K562 (cell line): ENCODE data around the gene CD19. TPM values are rescaled to one million over a fixed set of nuclear protein-coding genes. Genes with fewer than 3 reads are reported as not detected.

Experiments
- CUX1 ChIP-seq: fragments of 200-800 bp; sonication (Bioruptor generic); IDR thresholded peaks from 2 replicates; pipeline ENCODE4 v1.6.1; 2016; ENCODE audit warnings: missing genetic modification characterization, missing compliant biosample characterization
- DEAF1 ChIP-seq: fragments of 450-650 bp; formaldehyde crosslinking; IDR thresholded peaks from 2 replicates; pipeline ENCODE4 v1.4.0; 2020; ENCODE audit warnings: mild to moderate bottlenecking, moderate library complexity
- DPF2 ChIP-seq: fragments of 450-650 bp; IDR thresholded peaks from 2 replicates; pipeline ENCODE4 v1.6.1; 2016
- EHMT2 ChIP-seq: fragments of 450-650 bp; IDR thresholded peaks from 2 replicates; pipeline ENCODE4 v1.6.1; 2018; ENCODE audit warnings: antibody characterized with exemption
- FOXM1 ChIP-seq, 2 experiments: fragments of 450-650 bp in 1 of 2; sonication (generic) in 1 of 2; formaldehyde crosslinking in 1 of 2; IDR thresholded peaks; 2 replicates each; pipeline versions ENCODE4 v1.6.1 to v1.9.0; 2017 to 2022; ENCODE audit warnings: low read depth in 2 of 2, mild to moderate bottlenecking in 2 of 2, missing genetic modification reagents in 1 of 2, moderate library complexity in 1 of 2
- MTA3 ChIP-seq: fragments of 450-650 bp; formaldehyde crosslinking; IDR thresholded peaks from 2 replicates; pipeline ENCODE4 v1.6.1; 2017; ENCODE audit warnings: mild to moderate bottlenecking, borderline replicate concordance
- NCOR1 ChIP-seq: fragments of 450-650 bp; IDR thresholded peaks from 2 replicates; pipeline ENCODE4 v1.6.1; 2016; ENCODE audit warnings: mild to moderate bottlenecking, moderate library complexity
- RAD51 ChIP-seq: fragments of 450-650 bp; IDR thresholded peaks from 2 replicates; pipeline ENCODE4 v1.7.1; 2016; ENCODE audit warnings: low read depth, mild to moderate bottlenecking, borderline replicate concordance
- SIN3A ChIP-seq, 2 experiments: fragments of 150-350 bp in 1 of 2; IDR thresholded peaks; 2 replicates each; pipeline ENCODE4 v1.6.1; 2011 to 2016; ENCODE audit warnings: borderline replicate concordance in 2 of 2, low read depth in 2 of 2, low read length in 2 of 2, mild to moderate bottlenecking in 2 of 2, moderate library complexity in 2 of 2; ENCODE audit not compliant: control insufficient read depth in 1 of 2
- TFE3 ChIP-seq: fragments of 450-650 bp; formaldehyde crosslinking; IDR thresholded peaks from 2 replicates; pipeline ENCODE4 v1.4.0; 2020; ENCODE audit warnings: mild to moderate bottlenecking, mixed read lengths
- ZFP91 ChIP-seq: sonication (generic); formaldehyde crosslinking; IDR thresholded peaks from 2 replicates; pipeline ENCODE4 v1.8.0; 2022; ENCODE audit warnings: mild to moderate bottlenecking, missing genetic modification reagents
- ZNF830 ChIP-seq: fragments of 250-450 bp; sonication (Bioruptor Pico); IDR thresholded peaks from 2 replicates; pipeline ENCODE4 v1.5.0; 2021; ENCODE audit warnings: mild to moderate bottlenecking
- polyA plus RNA-seq, 8 experiments: library from polyadenylated mRNA; depleted of rRNA in 4 of 8; stranded (reverse) in 5 of 8; unstranded in 3 of 8; fragments of >200 nt; fragmentation: Nextera tagmentation in 2 of 8; fragmentation: Illumina TruSeq in 1 of 8; extraction: Ambion mirVana in 2 of 8; extraction: Trizol in 1 of 8; gene quantifications; 2 replicates each; pipeline versions ENCODE4 v1.2.1 to v1.2.3, GENCODE V29; 2011 to 2014; ENCODE audit warnings: inconsistent platforms in 1 of 8, missing spikeins in 1 of 8
- total RNA-seq, 7 experiments: library from RNA; depleted of rRNA in 6 of 7; stranded (reverse); fragments of >200 nt in 6 of 7; fragmentation: Illumina TruSeq in 2 of 7; extraction: Trizol in 2 of 7; gene quantifications; 2 replicates each; pipeline versions ENCODE4 v1.2.1 to v1.2.3, GENCODE V29; 2011 to 2021; ENCODE audit warnings: low replicate concordance in 1 of 7
- TF ChIP-seq, protein P1 (sequence below): fragments of 150-350 bp; conservative IDR thresholded peaks from 2 replicates; pipeline ENCODE4 v1.6.1; 2014; ENCODE audit warnings: low read length

CD19 gene
- total and polyA plus RNA-seq, 9 of the 15 experiments (the other 6 are each of a cell fraction or from before 2014, with no cell fraction given) = 0.27 to 3.7 (median 2.0) TPM; not detected in 1

DNA sequence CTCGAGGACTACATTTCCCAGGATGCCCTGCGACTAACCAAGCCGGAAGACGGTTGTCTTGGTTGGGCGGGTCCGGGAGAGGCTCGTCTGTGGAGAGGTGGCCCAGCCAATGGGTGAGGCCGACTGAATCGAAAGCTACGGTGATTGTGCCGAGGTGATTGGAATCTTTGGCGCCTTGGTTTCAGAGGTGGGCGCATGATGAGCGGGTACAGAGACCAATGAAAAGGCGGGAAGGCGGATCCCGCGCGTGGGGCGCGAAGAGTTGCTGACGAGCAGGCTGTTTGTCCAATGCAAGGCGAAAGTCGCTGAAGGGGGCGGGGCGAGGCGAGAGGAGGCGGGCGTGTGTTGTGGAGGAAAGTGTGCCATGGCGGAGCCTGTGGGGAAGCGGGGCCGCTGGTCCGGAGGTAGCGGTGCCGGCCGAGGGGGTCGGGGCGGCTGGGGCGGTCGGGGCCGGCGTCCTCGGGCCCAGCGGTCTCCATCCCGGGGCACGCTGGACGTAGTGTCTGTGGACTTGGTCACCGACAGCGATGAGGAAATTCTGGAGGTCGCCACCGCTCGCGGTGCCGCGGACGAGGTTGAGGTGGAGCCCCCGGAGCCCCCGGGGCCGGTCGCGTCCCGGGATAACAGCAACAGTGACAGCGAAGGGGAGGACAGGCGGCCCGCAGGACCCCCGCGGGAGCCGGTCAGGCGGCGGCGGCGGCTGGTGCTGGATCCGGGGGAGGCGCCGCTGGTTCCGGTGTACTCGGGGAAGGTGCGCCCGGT lies 19.1 kb downstream of the CD19 start, which contains the start of gene NFATC2IP (continued):
- TF ChIP-seq DEAF1 (CRISPR knock-in tag) (no peak), ZNF830 (CRISPR knock-in tag) (no peak), DPF2 (no peak), ZFP91 (CRISPR knock-in tag) (no peak), NCOR1 (no peak), MTA3 (peak; percentile 77; the same call in 1 of the 2 replicates), RAD51 (no peak), EHMT2 (no peak), FOXM1 (IDR thresholded peaks at IDR 0.05; ENCODE audit: low read depth) (no peak), FOXM1 (CRISPR knock-in tag; IDR thresholded peaks at IDR 0.05; ENCODE audit: low read depth) (no peak; the same call in 1 of the 2 replicates), TFE3 (CRISPR knock-in tag) (no peak), CUX1 (CRISPR knock-in tag) (no peak), SIN3A (IDR thresholded peaks at IDR 0.05; ENCODE audit: borderline replicate concordance in 2 of 2, control insufficient read depth in 1 of 2, low read depth in 2 of 2, low read length in 2 of 2) (peak in 1 of 2 experiments; percentile 52; a peak in 1 of 4 replicates)
- TF ChIP-seq, protein P1, sequence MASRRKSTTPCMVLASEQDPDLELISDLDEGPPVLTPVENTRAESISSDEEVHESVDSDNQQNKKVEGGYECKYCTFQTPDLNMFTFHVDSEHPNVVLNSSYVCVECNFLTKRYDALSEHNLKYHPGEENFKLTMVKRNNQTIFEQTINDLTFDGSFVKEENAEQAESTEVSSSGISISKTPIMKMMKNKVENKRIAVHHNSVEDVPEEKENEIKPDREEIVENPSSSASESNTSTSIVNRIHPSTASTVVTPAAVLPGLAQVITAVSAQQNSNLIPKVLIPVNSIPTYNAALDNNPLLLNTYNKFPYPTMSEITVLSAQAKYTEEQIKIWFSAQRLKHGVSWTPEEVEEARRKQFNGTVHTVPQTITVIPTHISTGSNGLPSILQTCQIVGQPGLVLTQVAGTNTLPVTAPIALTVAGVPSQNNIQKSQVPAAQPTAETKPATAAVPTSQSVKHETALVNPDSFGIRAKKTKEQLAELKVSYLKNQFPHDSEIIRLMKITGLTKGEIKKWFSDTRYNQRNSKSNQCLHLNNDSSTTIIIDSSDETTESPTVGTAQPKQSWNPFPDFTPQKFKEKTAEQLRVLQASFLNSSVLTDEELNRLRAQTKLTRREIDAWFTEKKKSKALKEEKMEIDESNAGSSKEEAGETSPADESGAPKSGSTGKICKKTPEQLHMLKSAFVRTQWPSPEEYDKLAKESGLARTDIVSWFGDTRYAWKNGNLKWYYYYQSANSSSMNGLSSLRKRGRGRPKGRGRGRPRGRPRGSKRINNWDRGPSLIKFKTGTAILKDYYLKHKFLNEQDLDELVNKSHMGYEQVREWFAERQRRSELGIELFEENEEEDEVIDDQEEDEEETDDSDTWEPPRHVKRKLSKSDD = no peak
